HEK293T (cell line): ENCODE data around the gene GNA15.

ENCODE experiments used
- CTCF ChIA-PET: fragments of 350-600 bp; formaldehyde crosslinking; extraction: SDS; loops from one replicate; lab custom pipeline; 2021; ENCODE audit warnings: antibody characterized with exemption, inconsistent platforms; lab: Yijun Ruan, JAX
- POLR2A ChIA-PET: fragments of 350-600 bp; formaldehyde crosslinking; extraction: SDS; loops from one replicate; lab custom pipeline; 2020; ENCODE audit warnings: antibody characterized with exemption, inconsistent platforms; lab: Yijun Ruan, JAX
- DNase-seq: peaks from one replicate; pipeline ENCODE4 v3.0.0; 2012; ENCODE audit warnings: mixed read lengths; ENCODE audit errors: extremely low spot score
- ARNT ChIP-seq: fragments of 450-650 bp; IDR thresholded peaks from 2 replicates; pipeline ENCODE4 v1.6.1; 2017; ENCODE audit warnings: mild to moderate bottlenecking
- BHLHE40 ChIP-seq: fragments of 450-650 bp; IDR thresholded peaks from 2 replicates; pipeline ENCODE4 v1.6.1; 2016; ENCODE audit warnings: mild to moderate bottlenecking, moderate library complexity, borderline replicate concordance
- CTBP1 ChIP-seq: fragments of 450-650 bp; IDR thresholded peaks from 2 replicates; pipeline ENCODE4 v1.6.1; 2016; ENCODE audit warnings: borderline replicate concordance
- ELF4 ChIP-seq: fragments of 450-650 bp; IDR thresholded peaks from 2 replicates; pipeline ENCODE4 v1.6.1; 2017; ENCODE audit warnings: antibody characterized with exemption
- FOXA1 ChIP-seq: fragments of 450-650 bp; IDR thresholded peaks from 2 replicates; pipeline ENCODE4 v1.6.1; 2016; ENCODE audit warnings: mild to moderate bottlenecking
- FOXK2 ChIP-seq: fragments of 450-650 bp; IDR thresholded peaks from 2 replicates; pipeline ENCODE4 v1.6.1; 2016; ENCODE audit warnings: mild to moderate bottlenecking
- FOXM1 ChIP-seq: fragments of 450-650 bp; IDR thresholded peaks from 2 replicates; pipeline ENCODE4 v1.6.1; 2017; ENCODE audit warnings: mild to moderate bottlenecking, borderline replicate concordance
- HDGF ChIP-seq: fragments of 450-650 bp; IDR thresholded peaks from 2 replicates; pipeline ENCODE4 v1.6.1; 2017; ENCODE audit warnings: antibody characterized with exemption, borderline replicate concordance
- L3MBTL2 ChIP-seq: fragments of 450-650 bp; conservative IDR thresholded peaks from 2 replicates; pipeline ENCODE4 v1.6.1; 2016; ENCODE audit warnings: mild to moderate bottlenecking
- LEF1 ChIP-seq: fragments of 450-650 bp; IDR thresholded peaks from 2 replicates; pipeline ENCODE4 v1.6.1; 2017; ENCODE audit warnings: mild to moderate bottlenecking, borderline replicate concordance
- NFRKB ChIP-seq: fragments of 450-650 bp; IDR thresholded peaks from 2 replicates; pipeline ENCODE4 v1.6.1; 2016; ENCODE audit warnings: mild to moderate bottlenecking, moderate library complexity
- PKNOX1 ChIP-seq: fragments of 450-650 bp; IDR thresholded peaks from 2 replicates; pipeline ENCODE4 v1.6.1; 2016
- SP1 ChIP-seq: fragments of 450-650 bp; IDR thresholded peaks from 2 replicates; pipeline ENCODE4 v1.6.1; 2017
- SUZ12 ChIP-seq: fragments of 450-650 bp; IDR thresholded peaks from 2 replicates; pipeline ENCODE4 v1.6.1; 2016; ENCODE audit warnings: mild to moderate bottlenecking
- TARDBP ChIP-seq: fragments of 450-650 bp; IDR thresholded peaks from 2 replicates; pipeline ENCODE4 v1.6.1; 2016
- ZNF384 ChIP-seq: fragments of 450-650 bp; IDR thresholded peaks from 2 replicates; pipeline ENCODE4 v1.6.1; 2016

Gene GNA15

GRCh38 chr19:3193256-3194105, 57.6 kb downstream of the GNA15 start:
- TF ChIP-seq BHLHE40, result no peak
- ChIA-PET POLR2A (no interaction called here), CTCF (no interaction called here)
- DNase-seq, result no peak

GRCh38 chr19:3194106-3195087, 58.6 kb downstream of the GNA15 start:
- ChIA-PET CTCF (no interaction called here), POLR2A (no interaction called here)
- TF ChIP-seq SP1 (no peak), CTBP1 (no peak), BHLHE40 (no peak), ZNF384 (no peak)
- no peak for DNase-seq

GRCh38 chr19:3196064-3196932, 60.5 kb downstream of the GNA15 start:
- TF ChIP-seq NFRKB (no peak), LEF1 (no peak), FOXA1 (no peak), BHLHE40 (no peak), FOXM1 (no peak), L3MBTL2 (no peak)
- ChIA-PET CTCF (no interaction called here), POLR2A (no interaction called here)
- no peak for DNase-seq

- CTCF ChIA-PET, result interaction anchor here (0.6 kb wide), 1 partner anchor 88 kb away, joined by 3 read pairs; no protein-coding TSS in a partner anchor
- POLR2A ChIA-PET, result no interaction called here
- TF ChIP-seq ZNF384 (no peak), NFRKB (no peak), BHLHE40 (no peak), FOXM1 (no peak), ARNT (no peak), HDGF (no peak), FOXK2 (no peak), LEF1 (no peak), SP1 (no peak), L3MBTL2 (no peak), ELF4 (no peak), FOXA1 (no peak), PKNOX1 (no peak)
- no peak for DNase-seq
Observed at GRCh38 chr19:3196933-3197205, 61.0 kb downstream of the GNA15 start.

GRCh38 chr19:3198901-3199700, 63.3 kb downstream of the GNA15 start:
- TF ChIP-seq BHLHE40 (no peak), FOXM1 (no peak), FOXA1 (no peak), SP1 (no peak), SUZ12 (no peak), CTBP1 (no peak), ELF4 (no peak), ZNF384 (no peak), FOXK2 (no peak), L3MBTL2 (no peak), NFRKB (no peak)
- ChIA-PET POLR2A (no interaction called here), CTCF (no interaction called here)

GRCh38 chr19:3201072-3201700, 65.4 kb downstream of the GNA15 start:
- CTCF ChIA-PET, result no interaction called here
- no peak for DNase-seq
- POLR2A ChIA-PET, result no interaction called here
- TF ChIP-seq SUZ12 (no peak), FOXK2 (no peak), ELF4 (no peak), BHLHE40 (no peak), ZNF384 (no peak), CTBP1 (no peak), FOXA1 (no peak), HDGF (no peak), PKNOX1 (no peak), FOXM1 (no peak), LEF1 (no peak), TARDBP (no peak), NFRKB (no peak), ARNT (no peak), L3MBTL2 (no peak), SP1 (no peak)

More at GRCh38 chr19:3198901-3199700, 63.3 kb downstream of the GNA15 start:
- DNase-seq, result no peak
